Measurements from ENCODE around the gene BCO1.

BCO1 gene

DNA sequence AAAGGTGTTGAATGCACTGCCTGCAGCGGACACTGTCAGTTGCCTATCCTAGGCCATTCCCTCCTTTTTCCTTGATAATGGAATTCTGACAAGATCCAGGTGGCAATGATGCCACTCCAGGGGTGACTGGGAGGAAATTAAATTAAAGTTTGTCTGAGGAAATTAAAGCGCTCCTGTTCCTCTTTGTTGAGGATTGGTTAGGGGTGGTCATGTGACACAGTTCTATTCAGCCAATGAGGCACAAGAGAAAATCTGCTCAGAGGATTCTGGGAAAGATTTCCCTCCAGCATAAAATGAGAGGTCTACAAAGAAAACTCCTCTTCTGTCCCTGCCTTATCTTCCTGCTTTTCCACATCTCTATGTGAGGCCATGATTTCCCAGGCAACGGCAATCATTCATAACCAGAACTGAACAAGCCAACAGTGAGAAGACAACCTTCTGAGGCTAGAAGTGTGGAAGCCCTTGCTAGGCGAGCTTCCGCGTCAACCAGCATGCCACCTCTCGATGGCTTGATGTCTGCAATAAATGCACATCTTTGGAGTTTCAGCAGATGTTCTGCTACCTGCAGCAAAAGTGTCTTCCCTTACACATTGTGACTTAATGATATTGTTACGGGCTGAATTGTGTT, 5.6 kb upstream of the BCO1 start:
- no peak for DNase-seq (ENCODE audit: low read depth in 3 of 3)

GRCh38 chr16:81237282-81237681, 1.2 kb upstream of the BCO1 start:
- no peak for DNase-seq (ENCODE audit: low read depth in 3 of 3)

- no peak for DNase-seq (ENCODE audit: low read depth in 3 of 3)
Observed at GRCh38 chr16:81237942-81238295, 570 bp upstream of the BCO1 start.

- DNase-seq (ENCODE audit: low read depth in 3 of 3) = no peak
Observed at GRCh38 chr16:81239367-81240121, 1.1 kb downstream of the BCO1 start.

GRCh38 chr16:81241706-81242105, 3.2 kb downstream of the BCO1 start:
- DNase-seq (ENCODE audit: low read depth in 3 of 3) = no peak

DNA sequence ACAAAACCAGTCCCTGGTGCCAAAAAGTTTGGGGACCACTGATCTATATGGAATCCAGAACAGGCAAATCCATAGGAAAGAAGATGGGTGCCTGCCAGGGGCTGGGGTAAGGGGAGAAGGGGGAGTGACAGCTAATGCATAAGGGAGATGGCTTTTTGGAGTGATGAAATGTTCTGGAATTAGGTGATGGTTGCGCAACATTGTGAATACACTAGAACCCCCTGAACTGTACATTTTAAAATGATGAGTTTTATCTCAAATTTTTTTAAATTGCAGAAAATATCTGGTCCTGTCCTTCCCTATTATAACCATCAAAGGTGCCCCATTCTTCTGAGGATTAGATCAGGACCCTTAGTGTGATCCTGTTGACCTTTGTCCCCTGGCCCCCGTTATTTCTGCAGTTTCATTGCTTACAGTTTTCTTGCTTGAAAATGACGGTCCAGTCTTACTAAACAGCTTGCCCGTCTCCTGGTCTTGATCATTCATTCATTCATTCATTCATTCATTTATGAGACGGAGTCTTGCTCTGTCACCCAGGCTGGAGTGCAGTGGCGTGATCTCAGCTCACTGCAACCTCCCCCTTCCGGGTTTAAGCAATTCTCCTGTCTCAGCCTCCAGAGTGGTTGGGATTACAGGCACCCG, 4.6 kb downstream of the BCO1 start:
- no peak for DNase-seq (ENCODE audit: low read depth in 3 of 3)

DNA sequence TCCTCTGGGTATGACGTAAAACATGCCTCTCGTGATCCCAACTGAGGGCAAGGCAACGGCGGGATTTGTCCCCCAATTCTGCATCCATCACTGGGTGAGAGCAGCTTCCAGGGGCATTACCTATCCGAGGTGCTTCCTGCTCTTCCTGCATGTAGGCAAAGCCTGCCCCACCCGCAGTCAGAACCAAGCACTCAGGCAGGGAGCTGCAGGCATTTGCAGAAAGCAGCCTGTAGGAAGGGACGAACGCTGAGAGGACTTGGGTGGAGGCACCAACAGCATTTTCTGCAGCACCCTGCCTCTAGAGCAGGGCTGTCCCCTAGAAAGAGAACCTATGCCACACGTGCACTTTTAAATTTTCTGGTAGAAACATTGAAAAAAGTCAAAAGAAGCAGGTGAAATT, 5.5 kb downstream of the BCO1 start:
- no peak for DNase-seq (ENCODE audit: low read depth in 3 of 3)

DNA sequence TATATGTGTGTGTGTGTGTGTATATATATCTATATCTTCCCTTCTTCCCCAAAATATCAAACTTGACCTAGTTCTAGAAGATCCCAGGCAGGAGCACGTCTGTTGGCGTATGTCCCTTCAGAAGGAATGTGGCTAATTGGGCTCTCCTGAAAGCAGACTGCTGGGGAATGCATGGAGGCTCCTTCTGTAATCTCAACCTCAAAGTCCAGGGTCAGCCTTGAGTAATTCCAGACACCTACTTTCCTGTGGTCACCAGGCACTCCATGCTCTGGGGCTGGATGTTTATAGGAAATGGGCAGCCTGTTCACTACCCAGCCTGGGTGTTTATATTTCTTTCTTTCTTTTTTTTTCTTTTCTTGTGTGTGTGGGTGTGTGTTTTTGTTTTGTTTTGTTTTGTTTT, 13.4 kb downstream of the BCO1 start:
- no peak for DNase-seq (ENCODE audit: low read depth in 3 of 3)

DNA sequence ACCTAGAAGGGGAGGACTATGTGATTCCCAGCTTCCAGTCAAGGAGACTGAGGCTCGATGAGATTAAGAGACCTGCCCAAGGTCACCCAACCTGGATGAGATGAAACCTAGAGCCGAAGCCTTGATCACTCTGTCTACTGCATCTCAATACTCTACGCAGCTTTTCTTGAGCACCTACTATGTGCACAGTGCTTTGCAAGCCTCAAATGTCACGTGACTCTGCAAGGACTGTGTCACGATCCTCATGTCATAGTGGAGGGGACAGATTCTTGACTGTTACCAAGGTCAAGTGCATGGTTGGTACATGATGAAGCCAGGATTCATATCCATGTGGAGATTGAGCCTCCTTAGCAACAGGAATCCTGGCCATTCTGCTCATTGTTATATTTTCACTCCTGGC, 14.7 kb downstream of the BCO1 start:
- no peak for DNase-seq (ENCODE audit: low read depth in 3 of 3)

DNA sequence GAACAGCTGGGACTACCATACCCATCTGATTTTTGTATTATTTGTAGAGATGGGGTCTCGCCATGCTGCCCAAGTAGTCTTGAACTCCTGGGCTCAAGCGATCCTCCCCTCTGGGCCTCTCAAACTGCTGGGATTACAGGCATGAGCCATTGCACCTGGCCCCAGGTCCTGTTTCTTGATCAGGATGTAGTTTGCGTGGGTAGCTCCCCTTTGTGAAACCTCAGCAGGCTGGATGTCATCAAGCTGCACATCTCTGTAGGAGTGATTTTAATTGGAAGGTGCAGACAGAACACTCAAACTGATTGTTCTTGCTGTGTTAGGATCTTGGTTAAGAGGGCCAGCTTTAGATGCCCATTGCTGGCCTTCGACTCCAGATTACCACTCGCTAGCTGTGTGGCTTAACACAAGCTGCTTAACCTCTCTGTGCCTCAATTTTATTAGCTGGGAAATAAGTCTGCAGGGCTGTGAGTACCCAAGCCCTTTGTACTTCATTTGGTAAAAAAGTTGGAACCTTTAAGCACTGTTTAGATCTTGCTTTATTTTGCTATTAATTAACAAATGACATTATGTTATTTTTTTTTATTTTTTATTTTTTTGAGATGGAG, 16.5 kb downstream of the BCO1 start:
- no peak for DNase-seq (ENCODE audit: low read depth in 3 of 3)

- no peak for DNase-seq (ENCODE audit: low read depth in 3 of 3)
Observed at GRCh38 chr16:81259916-81260315, 21.4 kb downstream of the BCO1 start.

DNA sequence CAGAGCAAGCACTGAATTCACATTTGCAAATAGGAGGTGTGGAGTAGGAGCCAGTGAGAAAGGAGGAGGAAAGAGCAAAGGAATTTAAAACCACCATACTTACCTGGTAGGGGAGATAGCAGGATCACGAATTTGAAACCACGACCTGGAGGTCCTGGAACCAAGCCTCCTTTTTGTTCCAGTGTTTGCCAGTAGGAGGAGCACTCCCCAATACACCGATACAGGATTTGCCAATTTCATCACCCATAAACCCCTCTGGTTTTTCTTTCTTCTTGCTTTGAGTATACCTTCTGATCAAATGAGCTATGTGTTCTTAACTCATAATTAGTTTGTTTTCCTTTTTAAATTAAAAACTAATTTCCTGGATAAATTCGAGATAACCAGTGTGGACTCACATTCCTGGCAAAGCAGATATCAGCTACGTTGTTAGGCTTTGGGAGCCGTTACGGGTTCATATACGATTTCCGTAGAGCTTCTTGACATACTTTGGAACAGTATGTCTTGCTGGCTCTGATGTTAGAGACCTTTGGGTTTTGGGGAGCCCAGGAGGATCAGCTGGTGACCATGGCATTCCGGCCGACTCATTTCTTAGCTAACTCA, 22.7 kb downstream of the BCO1 start:
- peak in 2 of 3 donors; percentile 8 to 13 for DNase-seq (ENCODE audit: low read depth in 3 of 3)

GRCh38 chr16:81263470-81264220, 25.2 kb downstream of the BCO1 start:
- DNase-seq (ENCODE audit: low read depth in 3 of 3) = no peak

DNA sequence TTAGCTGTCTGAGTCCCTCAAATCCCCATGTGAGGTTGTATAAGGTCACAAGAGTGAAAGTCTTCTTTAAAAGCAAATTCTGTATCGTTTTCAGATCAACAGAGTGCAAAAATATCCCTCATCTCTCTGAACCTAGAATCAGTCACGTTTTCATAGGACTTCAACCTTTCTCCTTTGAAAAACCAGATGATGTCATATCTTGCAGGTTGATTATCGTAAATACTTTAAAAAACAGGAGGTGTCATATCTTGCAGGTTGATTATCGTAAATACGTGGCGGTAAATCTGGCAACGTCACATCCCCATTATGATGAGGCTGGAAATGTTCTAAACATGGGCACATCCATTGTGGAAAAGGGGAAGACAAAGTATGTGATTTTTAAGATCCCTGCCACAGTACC, 25.9 kb downstream of the BCO1 start:
- DNase-seq (ENCODE audit: low read depth in 3 of 3) = no peak

DNA sequence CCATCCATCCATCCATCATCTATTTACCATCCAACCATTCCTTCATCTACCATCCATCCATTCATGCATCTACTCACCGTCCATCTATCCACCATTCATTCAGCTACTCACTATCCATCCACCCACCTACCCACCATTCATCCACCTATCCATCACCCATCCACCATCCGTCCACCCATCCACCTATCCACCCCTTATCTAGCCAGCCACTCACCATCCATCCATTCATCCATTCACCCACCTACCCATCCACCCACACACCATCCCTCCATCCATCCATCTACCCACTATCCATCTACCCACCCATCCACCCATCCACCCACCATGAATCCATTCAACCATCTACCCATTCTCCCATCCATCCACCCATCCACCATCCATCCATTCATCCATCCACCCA, 26.6 kb downstream of the BCO1 start:
- DNase-seq (ENCODE audit: low read depth in 3 of 3) = no peak

DNA sequence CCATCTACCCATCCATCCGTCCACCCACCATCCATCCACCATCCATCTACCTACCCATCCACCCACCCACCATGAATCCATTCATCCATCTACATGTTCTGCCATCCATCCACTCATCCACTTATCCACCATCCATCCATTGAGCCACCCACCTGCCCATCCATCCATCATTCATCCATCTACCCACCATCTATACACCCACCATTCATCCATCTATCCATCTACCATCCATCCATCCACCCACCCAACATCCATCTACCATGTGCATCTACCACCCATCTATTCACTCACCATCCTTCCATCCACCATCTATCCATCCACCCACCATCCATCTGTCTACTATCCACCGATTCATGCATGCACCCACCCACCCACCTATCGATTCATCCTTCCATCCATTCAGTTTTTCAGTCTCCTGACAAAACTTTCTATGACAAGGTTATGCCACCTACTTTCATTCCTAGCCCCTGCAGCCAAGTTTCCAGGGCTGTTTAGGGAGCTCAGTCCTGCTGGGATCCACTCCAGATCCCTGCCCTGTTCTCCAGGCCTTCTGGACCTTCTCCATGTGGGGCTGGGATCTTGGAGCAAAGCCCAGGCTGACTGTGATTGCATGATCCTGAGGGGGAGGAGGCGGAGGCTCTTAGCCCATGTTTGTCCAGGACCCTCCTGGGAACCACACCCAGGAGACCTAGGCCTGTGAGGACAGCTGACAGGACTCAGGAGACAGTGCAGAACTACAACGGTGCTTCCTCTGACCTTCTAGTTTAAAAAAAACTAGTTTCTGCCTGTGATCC, 27.4 kb downstream of the BCO1 start:
- no peak for DNase-seq (ENCODE audit: low read depth in 3 of 3)

DNA sequence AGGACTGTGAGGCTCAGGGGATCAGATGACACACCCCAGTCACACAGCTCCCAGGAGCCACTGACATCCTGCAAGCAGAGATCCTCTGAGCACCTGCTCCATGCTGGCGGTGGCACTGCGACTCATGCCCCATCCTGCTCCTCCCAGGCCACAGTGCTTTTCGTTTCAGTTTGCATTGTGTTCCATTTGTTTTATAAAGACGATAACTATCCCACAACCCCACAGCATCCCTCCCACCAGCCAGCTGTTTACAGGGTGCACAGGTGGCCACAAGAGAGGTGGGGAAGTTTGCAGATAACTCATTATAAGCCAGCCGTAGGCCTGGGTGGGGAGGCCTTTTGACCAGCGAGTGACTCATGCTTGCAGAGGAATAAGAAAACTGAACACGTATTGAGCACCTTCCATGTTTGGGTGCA, 28.2 kb downstream of the BCO1 start:
- peak in 1 of 3 donors; percentile 15 for DNase-seq (ENCODE audit: low read depth in 3 of 3)

DNA sequence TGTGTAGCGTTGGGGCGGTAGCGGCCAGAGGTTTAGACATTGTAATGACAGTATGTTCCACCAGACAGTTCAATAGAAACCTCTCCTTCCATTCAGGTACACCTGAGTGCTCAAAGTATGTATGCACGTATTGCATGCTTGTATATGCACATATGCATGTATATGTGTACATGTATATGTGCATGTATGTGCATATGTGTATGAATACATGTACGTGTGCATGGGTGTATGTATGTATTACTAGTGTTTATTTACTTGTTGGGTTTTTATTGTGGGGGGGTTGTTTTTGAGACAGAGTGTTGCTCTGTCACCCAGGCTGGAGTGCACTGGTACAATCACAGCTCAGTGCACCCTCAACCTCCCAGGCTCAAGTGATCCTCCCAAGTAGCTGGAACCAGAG, 30.0 kb downstream of the BCO1 start:
- DNase-seq (ENCODE audit: low read depth in 3 of 3) = no peak

GRCh38 chr16:81273223-81273950, 34.9 kb downstream of the BCO1 start:
- no peak for DNase-seq (ENCODE audit: low read depth in 3 of 3)

- no peak for DNase-seq (ENCODE audit: low read depth in 3 of 3)
Observed at GRCh38 chr16:81275064-81275532, 36.6 kb downstream of the BCO1 start.
